HTERT RPE-1 (cell line): ENCODE results near the gene ACO1.

Source experiments
- in situ Hi-C: fragments of 300-500 bp; cut with MboI; formaldehyde crosslinking; loops from 4 replicates; pipeline ENCODE4 v1.14.3; 2020; ENCODE audit warnings: low sequenced_read_pairs

ACO1 gene

GRCh38 chr9:32382565-32383320, 1.7 kb upstream of the ACO1 start:
- in situ Hi-C loops: no loop called here

- in situ Hi-C loops: no loop called here
These were observed 460 bp upstream of the ACO1 start for GRCh38 chr9:32384002-32384363.

- in situ Hi-C loops: no loop called here
These were observed 875 bp downstream of the ACO1 start for GRCh38 chr9:32385152-32385884.

- in situ Hi-C loops: no loop called here
These were observed 1.4 kb downstream of the ACO1 start for GRCh38 chr9:32385885-32386283.

- in situ Hi-C loops: no loop called here
These were observed 2.8 kb downstream of the ACO1 start for GRCh38 chr9:32387256-32387655.

GRCh38 chr9:32389365-32389764, 4.9 kb downstream of the ACO1 start:
- in situ Hi-C loops: no loop called here

- in situ Hi-C loops: no loop called here
These were observed 9.5 kb downstream of the ACO1 start for GRCh38 chr9:32393911-32394310.

GRCh38 chr9:32394381-32395049, 10.1 kb downstream of the ACO1 start:
- in situ Hi-C loops: no loop called here

GRCh38 chr9:32395510-32396216, 11.2 kb downstream of the ACO1 start:
- in situ Hi-C loops: no loop called here

- in situ Hi-C loops: no loop called here
These were observed 13.8 kb downstream of the ACO1 start for GRCh38 chr9:32398207-32398606.

GRCh38 chr9:32399110-32399815, 14.8 kb downstream of the ACO1 start:
- in situ Hi-C loops: no loop called here

- in situ Hi-C loops: no loop called here
These were observed 17.0 kb downstream of the ACO1 start for GRCh38 chr9:32401488-32401887.

- in situ Hi-C loops: no loop called here
These were observed 19.3 kb downstream of the ACO1 start for GRCh38 chr9:32403567-32404260.

- in situ Hi-C loops: no loop called here
These were observed 20.0 kb downstream of the ACO1 start for GRCh38 chr9:32404402-32404801.

GRCh38 chr9:32404856-32405255, 20.4 kb downstream of the ACO1 start:
- in situ Hi-C loops: no loop called here

GRCh38 chr9:32405506-32405905, 21.1 kb downstream of the ACO1 start:
- in situ Hi-C loops: no loop called here

- in situ Hi-C loops: no loop called here
These were observed 21.6 kb downstream of the ACO1 start for GRCh38 chr9:32406046-32406445.

- in situ Hi-C loops: no loop called here
These were observed 27.3 kb downstream of the ACO1 start for GRCh38 chr9:32411753-32412152.

GRCh38 chr9:32412440-32412839, 28.0 kb downstream of the ACO1 start:
- in situ Hi-C loops: no loop called here

GRCh38 chr9:32413424-32413823, 29.0 kb downstream of the ACO1 start:
- in situ Hi-C loops: no loop called here
